HepG2 (cell line): Measurements from ENCODE around the gene MED28. TPM values are rescaled to one million over a fixed set of nuclear protein-coding genes. Genes with fewer than 3 reads are reported as not detected.

Experiments used
- GATA4 ChIP-seq: sonication (generic); IDR thresholded peaks from 2 replicates; pipeline ENCODE4 v1.6.1; 2016; ENCODE audit warnings: antibody characterized with exemption, low read depth, borderline replicate concordance
- KLF13 ChIP-seq: sonication (generic); formaldehyde crosslinking; IDR thresholded peaks from 2 replicates; pipeline ENCODE4 v1.4.0; 2020; ENCODE audit warnings: mild to moderate bottlenecking, missing genetic modification reagents
- KLF15 ChIP-seq: sonication (generic); formaldehyde crosslinking; IDR thresholded peaks from 2 replicates; pipeline ENCODE4 v1.8.1; 2023; ENCODE audit warnings: borderline replicate concordance, mild to moderate bottlenecking, inconsistent platforms, missing genetic modification reagents, mixed read lengths
- PHF20 ChIP-seq: sonication (generic); formaldehyde crosslinking; IDR thresholded peaks from 2 replicates; pipeline ENCODE4 v1.5.0; 2020; ENCODE audit warnings: mild to moderate bottlenecking, missing genetic modification reagents
- POLR2AphosphoS5 ChIP-seq: IDR thresholded peaks from 2 replicates; pipeline ENCODE4 v1.6.1; 2012; ENCODE audit warnings: low read depth, low read length
- SOX6 ChIP-seq, 2 experiments: fragments of 450-650 bp in 1 of 2; sonication (generic) in 1 of 2; formaldehyde crosslinking in 1 of 2; IDR thresholded peaks; 2 replicates each; pipeline versions ENCODE4 v1.4.0 to v1.6.1; 2017 to 2020; ENCODE audit warnings: antibody characterized with exemption in 1 of 2, mild to moderate bottlenecking in 1 of 2, missing genetic modification reagents in 1 of 2
- TP53 ChIP-seq: sonication (generic); formaldehyde crosslinking; conservative IDR thresholded peaks from 2 replicates; pipeline ENCODE4 v1.4.0; 2020; ENCODE audit warnings: missing genetic modification reagents
- ZBTB1 ChIP-seq: sonication (generic); formaldehyde crosslinking; IDR thresholded peaks from 2 replicates; pipeline ENCODE4 v1.4.0; 2020; ENCODE audit warnings: missing genetic modification reagents, borderline replicate concordance
- ZNF34 ChIP-seq: sonication (generic); formaldehyde crosslinking; IDR thresholded peaks from 2 replicates; pipeline ENCODE4 v1.4.0; 2020; ENCODE audit warnings: mild to moderate bottlenecking, missing genetic modification reagents, borderline replicate concordance
- ZNF562 ChIP-seq: sonication (generic); formaldehyde crosslinking; IDR thresholded peaks from 2 replicates; pipeline ENCODE4 v1.8.0; 2022; ENCODE audit warnings: missing genetic modification reagents, borderline replicate concordance
- ZNF572 ChIP-seq: sonication (generic); formaldehyde crosslinking; IDR thresholded peaks from 2 replicates; pipeline ENCODE4 v1.5.1; 2020; ENCODE audit warnings: mild to moderate bottlenecking, missing genetic modification reagents
- ZNF644 ChIP-seq: IDR thresholded peaks from 2 replicates; pipeline ENCODE4 v1.6.1; 2016; ENCODE audit warnings: low read depth
- ZNF7 ChIP-seq: IDR thresholded peaks from 2 replicates; pipeline ENCODE4 v1.6.1; 2016; ENCODE audit warnings: missing biosample characterization, missing genetic modification reagents
- ZSCAN25 ChIP-seq: sonication (generic); formaldehyde crosslinking; IDR thresholded peaks from 2 replicates; pipeline ENCODE4 v1.8.0; 2022; ENCODE audit warnings: mild to moderate bottlenecking, missing genetic modification reagents
- polyA plus RNA-seq, 8 experiments: library from polyadenylated mRNA; depleted of rRNA in 3 of 8; stranded (reverse) in 7 of 8; unstranded in 1 of 8; fragments of >200 nt; fragmentation: Illumina TruSeq in 4 of 8; extraction: Trizol in 4 of 8; gene quantifications; 2 replicates each; pipeline versions ENCODE4 v1.2.1 to v1.2.3, GENCODE V29; 2011 to 2016; ENCODE audit warnings: low read depth in 4 of 8, missing spikeins in 1 of 8, mixed read lengths in 1 of 8; ENCODE audit not compliant: insufficient read depth in 1 of 8
- total RNA-seq, 5 experiments: library from RNA; depleted of rRNA; stranded (reverse); fragments of >200 nt; fragmentation: Illumina TruSeq; extraction: Trizol; gene quantifications; 2 replicates each; pipeline ENCODE4 v1.2.3, GENCODE V29; 2016; ENCODE audit warnings: low read depth in 1 of 5
- TF ChIP-seq, protein P1 (sequence below): sonication (generic); formaldehyde crosslinking; IDR thresholded peaks from 2 replicates; pipeline ENCODE4 v1.8.0; 2022; ENCODE audit warnings: mild to moderate bottlenecking, missing genetic modification reagents; ENCODE audit not compliant: insufficient replicate concordance
- TF ChIP-seq, protein P2 (sequence below): sonication (generic); formaldehyde crosslinking; IDR thresholded peaks from 2 replicates; pipeline ENCODE4 v1.4.0; 2020; ENCODE audit warnings: low read depth, missing genetic modification reagents
- TF ChIP-seq, protein P3 (sequence below): sonication (generic); formaldehyde crosslinking; IDR thresholded peaks from 2 replicates; pipeline ENCODE4 v1.5.1; 2020; ENCODE audit warnings: missing genetic modification reagents, mild to moderate bottlenecking, borderline replicate concordance
- TF ChIP-seq, protein P4 (sequence below): sonication (generic); formaldehyde crosslinking; IDR thresholded peaks from 2 replicates; pipeline ENCODE4 v1.5.0; 2020; ENCODE audit warnings: missing genetic modification reagents
- TF ChIP-seq, protein P5 (sequence below): sonication (generic); formaldehyde crosslinking; IDR thresholded peaks from 2 replicates; pipeline ENCODE4 v1.5.1; 2020; ENCODE audit warnings: missing genetic modification reagents, mild to moderate bottlenecking, borderline replicate concordance

MED28 gene
- total and polyA plus RNA-seq, 2 of the 13 experiments (the other 11 are each of a cell fraction or from before 2014, with no cell fraction given), result 41.3 to 65.7 TPM

DNA sequence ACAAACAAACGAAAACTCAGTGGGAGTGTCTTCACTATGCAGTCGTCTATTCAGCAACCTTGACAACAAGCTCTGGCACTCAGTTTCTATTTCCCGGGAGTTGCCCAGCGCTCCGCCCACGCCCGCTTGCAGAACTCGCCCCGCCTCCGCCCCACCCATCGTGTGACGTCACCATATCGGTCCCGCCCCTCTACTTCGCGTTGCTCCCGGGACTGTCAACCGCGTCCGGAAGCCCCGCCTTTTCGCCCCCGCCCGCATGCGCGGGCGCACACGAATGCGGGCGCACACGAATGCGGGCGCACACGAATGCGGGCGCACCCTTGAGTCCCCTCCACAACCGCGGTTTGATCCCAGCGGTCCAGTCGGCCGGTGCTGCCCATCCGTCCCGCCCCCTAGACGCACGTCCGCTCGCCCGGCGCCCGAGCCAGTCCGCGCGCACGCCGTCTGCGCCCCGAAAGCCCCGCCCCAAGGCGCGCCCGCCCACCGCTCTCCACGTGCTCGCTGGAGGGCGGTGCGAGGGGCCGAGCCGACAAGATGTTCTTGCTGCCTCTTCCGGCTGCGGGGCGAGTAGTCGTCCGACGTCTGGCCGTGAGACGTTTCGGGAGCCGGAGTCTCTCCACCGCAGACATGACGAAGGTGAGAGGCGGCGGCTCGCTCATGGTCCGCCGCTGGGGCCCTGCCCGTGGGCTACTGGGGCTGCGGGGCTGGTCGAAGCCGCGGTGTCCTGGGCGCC lies 37.3 kb upstream of the MED28 start, which contains the start of gene LAP3 (continued):
- TF ChIP-seq, protein P1, sequence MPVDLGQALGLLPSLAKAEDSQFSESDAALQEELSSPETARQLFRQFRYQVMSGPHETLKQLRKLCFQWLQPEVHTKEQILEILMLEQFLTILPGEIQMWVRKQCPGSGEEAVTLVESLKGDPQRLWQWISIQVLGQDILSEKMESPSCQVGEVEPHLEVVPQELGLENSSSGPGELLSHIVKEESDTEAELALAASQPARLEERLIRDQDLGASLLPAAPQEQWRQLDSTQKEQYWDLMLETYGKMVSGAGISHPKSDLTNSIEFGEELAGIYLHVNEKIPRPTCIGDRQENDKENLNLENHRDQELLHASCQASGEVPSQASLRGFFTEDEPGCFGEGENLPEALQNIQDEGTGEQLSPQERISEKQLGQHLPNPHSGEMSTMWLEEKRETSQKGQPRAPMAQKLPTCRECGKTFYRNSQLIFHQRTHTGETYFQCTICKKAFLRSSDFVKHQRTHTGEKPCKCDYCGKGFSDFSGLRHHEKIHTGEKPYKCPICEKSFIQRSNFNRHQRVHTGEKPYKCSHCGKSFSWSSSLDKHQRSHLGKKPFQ (CRISPR knock-in tag), result peak; percentile 33
- TF ChIP-seq ZNF7 (CRISPR knock-in tag), result no peak
- TF ChIP-seq SOX6 (IDR thresholded peaks at IDR 0.05), result no peak
- no peak; the same call in none of the 2 replicates for TF ChIP-seq SOX6 (CRISPR knock-in tag; IDR thresholded peaks at IDR 0.05)
- TF ChIP-seq, protein P2, sequence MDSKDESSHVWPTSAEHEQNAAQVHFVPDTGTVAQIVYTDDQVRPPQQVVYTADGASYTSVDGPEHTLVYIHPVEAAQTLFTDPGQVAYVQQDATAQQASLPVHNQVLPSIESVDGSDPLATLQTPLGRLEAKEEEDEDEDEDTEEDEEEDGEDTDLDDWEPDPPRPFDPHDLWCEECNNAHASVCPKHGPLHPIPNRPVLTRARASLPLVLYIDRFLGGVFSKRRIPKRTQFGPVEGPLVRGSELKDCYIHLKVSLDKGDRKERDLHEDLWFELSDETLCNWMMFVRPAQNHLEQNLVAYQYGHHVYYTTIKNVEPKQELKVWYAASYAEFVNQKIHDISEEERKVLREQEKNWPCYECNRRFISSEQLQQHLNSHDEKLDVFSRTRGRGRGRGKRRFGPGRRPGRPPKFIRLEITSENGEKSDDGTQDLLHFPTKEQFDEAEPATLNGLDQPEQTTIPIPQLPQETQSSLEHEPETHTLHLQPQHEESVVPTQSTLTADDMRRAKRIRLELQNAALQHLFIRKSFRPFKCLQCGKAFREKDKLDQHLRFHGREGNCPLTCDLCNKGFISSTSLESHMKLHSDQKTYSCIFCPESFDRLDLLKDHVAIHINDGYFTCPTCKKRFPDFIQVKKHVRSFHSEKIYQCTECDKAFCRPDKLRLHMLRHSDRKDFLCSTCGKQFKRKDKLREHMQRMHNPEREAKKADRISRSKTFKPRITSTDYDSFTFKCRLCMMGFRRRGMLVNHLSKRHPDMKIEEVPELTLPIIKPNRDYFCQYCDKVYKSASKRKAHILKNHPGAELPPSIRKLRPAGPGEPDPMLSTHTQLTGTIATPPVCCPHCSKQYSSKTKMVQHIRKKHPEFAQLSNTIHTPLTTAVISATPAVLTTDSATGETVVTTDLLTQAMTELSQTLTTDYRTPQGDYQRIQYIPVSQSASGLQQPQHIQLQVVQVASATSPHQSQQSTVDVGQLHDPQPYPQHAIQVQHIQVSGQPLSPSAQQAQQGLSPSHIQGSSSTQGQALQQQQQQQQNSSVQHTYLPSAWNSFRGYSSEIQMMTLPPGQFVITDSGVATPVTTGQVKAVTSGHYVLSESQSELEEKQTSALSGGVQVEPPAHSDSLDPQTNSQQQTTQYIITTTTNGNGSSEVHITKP (CRISPR knock-in tag), result no peak
- 0 out of 2 replicates have a peak, but pooled peaks have one; percentile 22 for TF ChIP-seq ZNF562 (CRISPR knock-in tag)
- no peak for TF ChIP-seq GATA4
- no peak for TF ChIP-seq ZNF572 (CRISPR knock-in tag)
- no peak for TF ChIP-seq TP53 (CRISPR knock-in tag)
- TF ChIP-seq KLF13 (CRISPR knock-in tag), result peak; percentile 71; the same call in 1 of the 2 replicates
- TF ChIP-seq ZNF644 (CRISPR knock-in tag), result no peak
- peak; percentile 88 for TF ChIP-seq POLR2AphosphoS5
- TF ChIP-seq ZNF34 (CRISPR knock-in tag), result no peak
- TF ChIP-seq, protein P3, sequence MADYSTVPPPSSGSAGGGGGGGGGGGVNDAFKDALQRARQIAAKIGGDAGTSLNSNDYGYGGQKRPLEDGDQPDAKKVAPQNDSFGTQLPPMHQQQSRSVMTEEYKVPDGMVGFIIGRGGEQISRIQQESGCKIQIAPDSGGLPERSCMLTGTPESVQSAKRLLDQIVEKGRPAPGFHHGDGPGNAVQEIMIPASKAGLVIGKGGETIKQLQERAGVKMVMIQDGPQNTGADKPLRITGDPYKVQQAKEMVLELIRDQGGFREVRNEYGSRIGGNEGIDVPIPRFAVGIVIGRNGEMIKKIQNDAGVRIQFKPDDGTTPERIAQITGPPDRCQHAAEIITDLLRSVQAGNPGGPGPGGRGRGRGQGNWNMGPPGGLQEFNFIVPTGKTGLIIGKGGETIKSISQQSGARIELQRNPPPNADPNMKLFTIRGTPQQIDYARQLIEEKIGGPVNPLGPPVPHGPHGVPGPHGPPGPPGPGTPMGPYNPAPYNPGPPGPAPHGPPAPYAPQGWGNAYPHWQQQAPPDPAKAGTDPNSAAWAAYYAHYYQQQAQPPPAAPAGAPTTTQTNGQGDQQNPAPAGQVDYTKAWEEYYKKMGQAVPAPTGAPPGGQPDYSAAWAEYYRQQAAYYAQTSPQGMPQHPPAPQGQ (CRISPR knock-in tag), result no peak
- no peak for TF ChIP-seq ZSCAN25 (CRISPR knock-in tag)
- peak; percentile 44 for TF ChIP-seq PHF20 (CRISPR knock-in tag)
- TF ChIP-seq, protein P4, sequence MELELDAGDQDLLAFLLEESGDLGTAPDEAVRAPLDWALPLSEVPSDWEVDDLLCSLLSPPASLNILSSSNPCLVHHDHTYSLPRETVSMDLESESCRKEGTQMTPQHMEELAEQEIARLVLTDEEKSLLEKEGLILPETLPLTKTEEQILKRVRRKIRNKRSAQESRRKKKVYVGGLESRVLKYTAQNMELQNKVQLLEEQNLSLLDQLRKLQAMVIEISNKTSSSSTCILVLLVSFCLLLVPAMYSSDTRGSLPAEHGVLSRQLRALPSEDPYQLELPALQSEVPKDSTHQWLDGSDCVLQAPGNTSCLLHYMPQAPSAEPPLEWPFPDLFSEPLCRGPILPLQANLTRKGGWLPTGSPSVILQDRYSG (CRISPR knock-in tag), result 0 out of 2 replicates have a peak, but pooled peaks have one; percentile 58
- no peak for TF ChIP-seq ZBTB1 (CRISPR knock-in tag)
- TF ChIP-seq KLF15 (CRISPR knock-in tag), result no peak
- TF ChIP-seq, protein P5, sequence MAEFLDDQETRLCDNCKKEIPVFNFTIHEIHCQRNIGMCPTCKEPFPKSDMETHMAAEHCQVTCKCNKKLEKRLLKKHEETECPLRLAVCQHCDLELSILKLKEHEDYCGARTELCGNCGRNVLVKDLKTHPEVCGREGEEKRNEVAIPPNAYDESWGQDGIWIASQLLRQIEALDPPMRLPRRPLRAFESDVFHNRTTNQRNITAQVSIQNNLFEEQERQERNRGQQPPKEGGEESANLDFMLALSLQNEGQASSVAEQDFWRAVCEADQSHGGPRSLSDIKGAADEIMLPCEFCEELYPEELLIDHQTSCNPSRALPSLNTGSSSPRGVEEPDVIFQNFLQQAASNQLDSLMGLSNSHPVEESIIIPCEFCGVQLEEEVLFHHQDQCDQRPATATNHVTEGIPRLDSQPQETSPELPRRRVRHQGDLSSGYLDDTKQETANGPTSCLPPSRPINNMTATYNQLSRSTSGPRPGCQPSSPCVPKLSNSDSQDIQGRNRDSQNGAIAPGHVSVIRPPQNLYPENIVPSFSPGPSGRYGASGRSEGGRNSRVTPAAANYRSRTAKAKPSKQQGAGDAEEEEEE (CRISPR knock-in tag), result no peak
